ENCODE measurements around the gene EFHB.

DNA sequence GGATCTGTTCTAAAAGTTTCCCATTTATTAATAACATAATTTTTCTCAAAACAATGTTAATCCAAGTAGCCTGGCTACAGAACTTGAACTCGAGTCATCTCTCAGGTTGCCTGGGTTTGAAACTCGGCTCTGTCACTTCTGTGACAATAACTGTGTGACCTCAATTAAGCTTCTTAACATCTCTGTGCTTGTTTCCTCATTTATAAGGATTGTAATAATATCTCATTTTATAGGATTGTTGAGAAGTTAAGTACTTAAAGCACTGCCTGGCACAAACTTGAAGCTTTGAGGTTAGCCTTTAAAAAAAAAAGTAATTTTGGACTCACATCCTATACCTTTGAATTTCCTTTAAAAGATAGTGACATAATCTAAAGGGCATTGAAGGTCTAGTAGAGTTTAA lies 16.3 kb upstream of the EFHB start:
- TF ChIP-seq ATF7 (IDR thresholded peaks at IDR 0.05) (no peak), ATF7 (CRISPR knock-in tag; IDR thresholded peaks at IDR 0.05) (no peak), ZNF737 (CRISPR knock-in tag; IDR thresholded peaks at IDR 0.05; ENCODE audit: borderline replicate concordance) (no peak), SMARCC2 (IDR thresholded peaks at IDR 0.05) (no peak), JUN (CRISPR knock-in tag; IDR thresholded peaks at IDR 0.05) (no peak)
- TF ChIP-seq, protein P1, sequence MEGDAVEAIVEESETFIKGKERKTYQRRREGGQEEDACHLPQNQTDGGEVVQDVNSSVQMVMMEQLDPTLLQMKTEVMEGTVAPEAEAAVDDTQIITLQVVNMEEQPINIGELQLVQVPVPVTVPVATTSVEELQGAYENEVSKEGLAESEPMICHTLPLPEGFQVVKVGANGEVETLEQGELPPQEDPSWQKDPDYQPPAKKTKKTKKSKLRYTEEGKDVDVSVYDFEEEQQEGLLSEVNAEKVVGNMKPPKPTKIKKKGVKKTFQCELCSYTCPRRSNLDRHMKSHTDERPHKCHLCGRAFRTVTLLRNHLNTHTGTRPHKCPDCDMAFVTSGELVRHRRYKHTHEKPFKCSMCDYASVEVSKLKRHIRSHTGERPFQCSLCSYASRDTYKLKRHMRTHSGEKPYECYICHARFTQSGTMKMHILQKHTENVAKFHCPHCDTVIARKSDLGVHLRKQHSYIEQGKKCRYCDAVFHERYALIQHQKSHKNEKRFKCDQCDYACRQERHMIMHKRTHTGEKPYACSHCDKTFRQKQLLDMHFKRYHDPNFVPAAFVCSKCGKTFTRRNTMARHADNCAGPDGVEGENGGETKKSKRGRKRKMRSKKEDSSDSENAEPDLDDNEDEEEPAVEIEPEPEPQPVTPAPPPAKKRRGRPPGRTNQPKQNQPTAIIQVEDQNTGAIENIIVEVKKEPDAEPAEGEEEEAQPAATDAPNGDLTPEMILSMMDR (CRISPR knock-in tag; IDR thresholded peaks at IDR 0.05), result no peak
- TF ChIP-seq, protein P2, sequence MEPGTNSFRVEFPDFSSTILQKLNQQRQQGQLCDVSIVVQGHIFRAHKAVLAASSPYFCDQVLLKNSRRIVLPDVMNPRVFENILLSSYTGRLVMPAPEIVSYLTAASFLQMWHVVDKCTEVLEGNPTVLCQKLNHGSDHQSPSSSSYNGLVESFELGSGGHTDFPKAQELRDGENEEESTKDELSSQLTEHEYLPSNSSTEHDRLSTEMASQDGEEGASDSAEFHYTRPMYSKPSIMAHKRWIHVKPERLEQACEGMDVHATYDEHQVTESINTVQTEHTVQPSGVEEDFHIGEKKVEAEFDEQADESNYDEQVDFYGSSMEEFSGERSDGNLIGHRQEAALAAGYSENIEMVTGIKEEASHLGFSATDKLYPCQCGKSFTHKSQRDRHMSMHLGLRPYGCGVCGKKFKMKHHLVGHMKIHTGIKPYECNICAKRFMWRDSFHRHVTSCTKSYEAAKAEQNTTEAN (CRISPR knock-in tag; conservative IDR thresholded peaks at IDR 0.05), result no peak

All from HepG2 (cell line).